Measurements from ENCODE around the gene CBLL1.

CBLL1 gene

DNA sequence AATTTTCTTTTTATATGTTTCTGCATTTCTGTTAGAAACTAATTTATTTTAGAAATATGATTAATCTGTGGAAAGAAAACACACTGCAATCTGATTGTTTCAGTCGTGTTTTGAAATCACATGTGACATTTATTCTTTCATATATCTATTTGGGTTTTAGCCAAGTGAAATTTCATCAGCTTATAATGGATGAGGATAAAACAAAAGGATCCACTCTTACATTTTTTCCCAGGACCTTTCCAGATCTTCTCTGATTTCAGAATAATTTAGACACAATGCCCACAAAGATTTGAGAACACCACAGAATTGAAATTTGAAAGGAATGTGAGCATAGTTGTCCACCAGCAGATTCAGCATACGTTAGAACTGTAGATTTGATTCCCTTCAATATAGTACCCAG, 29.1 kb downstream of the CBLL1 start:
- no peak overlapping the region for H3K4me3 Mint-ChIP-seq
- H3K4me1 Mint-ChIP-seq (ENCODE audit: low read depth) = peaks cover 3% of the 10 kb centered on the region
- no peaks in the 10 kb centered on the region for H3K9me3 Mint-ChIP-seq
- H3K27me3 Mint-ChIP-seq (ENCODE audit: low read depth) = no peaks in the 10 kb centered on the region
- H3K27ac Mint-ChIP-seq = no peak overlapping the region
- H3K36me3 Mint-ChIP-seq (ENCODE audit: low read depth) = no peaks in the 10 kb centered on the region

- Mint-ChIP-seq H3K27ac (no peak overlapping the region), H3K4me3 (no peak overlapping the region), H3K36me3 (ENCODE audit: low read depth) (no peaks in the 10 kb centered on the region), H3K9me3 (no peaks in the 10 kb centered on the region), H3K27me3 (ENCODE audit: low read depth) (no peaks in the 10 kb centered on the region), H3K4me1 (ENCODE audit: low read depth) (no peaks in the 10 kb centered on the region)
Observed at GRCh38 chr7:107777702-107778101, 33.8 kb downstream of the CBLL1 start.

- Mint-ChIP-seq H3K27me3 (ENCODE audit: low read depth) (no peaks in the 10 kb centered on the region), H3K27ac (no peak overlapping the region), H3K36me3 (ENCODE audit: low read depth) (no peaks in the 10 kb centered on the region), H3K4me3 (no peak overlapping the region), H3K9me3 (no peaks in the 10 kb centered on the region), H3K4me1 (ENCODE audit: low read depth) (no peaks in the 10 kb centered on the region)
Observed at GRCh38 chr7:107778283-107778682, 34.3 kb downstream of the CBLL1 start.

DNA sequence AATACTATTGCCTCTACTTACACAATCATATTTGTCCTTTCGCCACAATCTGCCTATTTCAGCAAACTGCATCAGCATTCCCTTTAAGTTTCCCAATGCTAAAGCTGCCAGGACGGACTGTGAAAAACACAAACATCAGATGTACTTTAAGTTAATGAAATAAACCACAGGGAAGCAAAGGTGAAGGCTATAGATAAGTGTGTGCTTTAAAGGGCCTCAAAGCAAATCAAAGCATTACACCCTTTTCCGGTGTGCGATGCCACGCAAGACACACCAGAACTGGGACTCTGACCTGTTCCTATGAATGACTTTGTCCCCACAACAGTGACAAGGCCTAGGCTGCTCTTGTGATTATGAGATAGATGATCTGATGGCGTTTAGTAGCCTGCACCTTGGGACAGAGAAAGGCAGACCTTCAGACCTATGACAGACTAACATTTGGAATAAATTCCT, 35.7 kb downstream of the CBLL1 start:
- Mint-ChIP-seq H3K36me3 (ENCODE audit: low read depth) (no peaks in the 10 kb centered on the region), H3K27me3 (ENCODE audit: low read depth) (no peaks in the 10 kb centered on the region), H3K9me3 (no peaks in the 10 kb centered on the region)

GRCh38 chr7:107782374-107782773, 38.4 kb downstream of the CBLL1 start:
- Mint-ChIP-seq H3K9me3 (no peaks in the 10 kb centered on the region), H3K4me1 (ENCODE audit: low read depth) (peaks cover 6% of the 10 kb centered on the region), H3K27me3 (ENCODE audit: low read depth) (peaks cover 12% of the 10 kb centered on the region), H3K36me3 (ENCODE audit: low read depth) (no peaks in the 10 kb centered on the region), H3K27ac (no peak overlapping the region), H3K4me3 (no peak overlapping the region)

More for the DNA sequence above, 35.7 kb downstream of the CBLL1 start:
- Mint-ChIP-seq H3K4me3 (no peak overlapping the region), H3K4me1 (ENCODE audit: low read depth) (no peaks in the 10 kb centered on the region), H3K27ac (no peak overlapping the region)

DNA sequence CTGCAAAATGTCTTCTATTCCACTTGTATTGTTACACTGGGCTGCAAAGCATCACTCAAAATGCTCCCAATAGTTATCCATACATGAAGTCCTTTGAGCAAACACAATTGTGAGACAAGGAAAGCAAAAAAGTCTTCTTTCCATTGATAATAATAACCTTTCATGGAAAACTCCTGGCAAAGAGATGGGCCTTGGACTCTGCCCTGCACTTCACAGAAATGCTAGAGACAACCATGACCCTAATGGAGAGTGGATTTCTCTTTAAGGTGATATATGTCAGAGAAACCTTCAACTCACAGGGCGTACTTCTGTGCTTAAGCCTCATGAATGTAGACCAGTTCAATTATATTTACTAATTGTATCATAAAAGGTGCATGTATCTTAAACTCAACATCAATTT, 39.7 kb downstream of the CBLL1 start:
- Mint-ChIP-seq H3K4me1 (ENCODE audit: low read depth) (peaks cover 6% of the 10 kb centered on the region), H3K27ac (no peak overlapping the region), H3K9me3 (no peaks in the 10 kb centered on the region), H3K4me3 (no peak overlapping the region), H3K27me3 (ENCODE audit: low read depth) (peaks cover 16% of the 10 kb centered on the region), H3K36me3 (ENCODE audit: low read depth) (no peaks in the 10 kb centered on the region)

DNA sequence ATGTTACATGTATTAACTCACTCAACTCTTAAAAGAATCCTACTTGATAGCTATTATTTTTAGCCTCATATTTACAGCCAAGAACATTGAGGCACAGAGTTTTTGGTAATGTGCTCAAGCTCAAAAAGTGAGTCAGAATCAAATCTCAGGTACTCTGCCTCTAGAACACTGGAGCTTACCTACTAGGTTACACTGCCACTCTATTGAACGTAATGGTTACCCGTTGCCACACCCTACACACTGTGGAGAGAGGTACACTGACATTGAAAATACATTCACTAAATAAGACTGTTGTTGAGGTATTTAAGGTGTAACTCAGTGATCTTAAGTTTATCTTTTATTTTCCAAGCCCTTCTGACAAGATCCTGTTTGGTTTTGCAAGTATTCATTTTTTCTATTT, 41.2 kb downstream of the CBLL1 start:
- Mint-ChIP-seq H3K36me3 (ENCODE audit: low read depth) (no peaks in the 10 kb centered on the region), H3K9me3 (no peaks in the 10 kb centered on the region), H3K4me1 (ENCODE audit: low read depth) (peaks cover 6% of the 10 kb centered on the region), H3K27ac (no peak overlapping the region), H3K4me3 (no peak overlapping the region), H3K27me3 (ENCODE audit: low read depth) (peaks cover 16% of the 10 kb centered on the region)

DNA sequence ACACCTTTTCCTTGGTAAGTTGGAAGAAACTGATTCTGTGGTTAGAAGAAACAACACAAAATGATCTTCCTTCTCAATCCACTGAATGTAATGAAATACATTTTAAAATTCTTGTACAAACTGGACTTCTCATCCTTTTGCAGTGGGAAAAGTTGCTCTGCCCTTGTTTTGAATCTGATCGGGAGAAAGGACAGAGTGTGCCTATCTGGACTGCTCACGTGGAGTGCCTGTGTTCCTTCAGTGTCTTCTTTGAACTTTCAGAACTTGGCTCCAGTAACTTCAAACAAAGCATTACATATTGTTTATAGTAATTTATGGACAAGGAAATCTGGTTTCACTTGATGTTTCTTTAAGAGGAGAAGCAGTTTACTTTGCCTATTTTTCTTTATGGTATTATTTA, 42.0 kb downstream of the CBLL1 start:
- Mint-ChIP-seq H3K36me3 (ENCODE audit: low read depth) (no peaks in the 10 kb centered on the region), H3K27me3 (ENCODE audit: low read depth) (peaks cover 16% of the 10 kb centered on the region), H3K4me3 (no peak overlapping the region), H3K27ac (no peak overlapping the region), H3K9me3 (no peaks in the 10 kb centered on the region), H3K4me1 (ENCODE audit: low read depth) (peaks cover 6% of the 10 kb centered on the region)

- Mint-ChIP-seq H3K27ac (no peak overlapping the region), H3K4me1 (ENCODE audit: low read depth) (peaks cover 6% of the 10 kb centered on the region), H3K36me3 (ENCODE audit: low read depth) (no peaks in the 10 kb centered on the region), H3K9me3 (no peaks in the 10 kb centered on the region), H3K4me3 (no peak overlapping the region), H3K27me3 (ENCODE audit: low read depth) (peaks cover 25% of the 10 kb centered on the region)
Observed at GRCh38 chr7:107788216-107788615, 44.3 kb downstream of the CBLL1 start.

DNA sequence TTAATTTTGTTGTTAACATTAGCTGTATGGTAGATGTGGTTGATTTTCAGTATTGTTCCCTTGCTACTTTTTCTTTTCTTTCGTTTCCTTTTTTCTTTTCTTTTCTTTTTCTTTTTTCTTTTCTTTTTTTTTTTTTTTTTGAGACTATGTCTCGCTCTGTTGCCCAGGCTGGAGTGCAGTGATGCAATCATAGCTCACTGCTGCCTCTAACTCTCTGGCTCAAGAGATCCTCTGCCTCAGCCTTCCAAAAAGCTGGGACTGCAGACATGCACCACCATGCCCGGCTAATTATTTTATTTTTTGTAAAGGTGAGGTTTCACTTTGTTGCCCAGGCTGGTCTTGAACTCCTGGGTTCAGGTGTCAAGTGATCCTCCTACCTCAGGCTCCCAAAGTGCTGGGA, 44.7 kb downstream of the CBLL1 start:
- Mint-ChIP-seq H3K27ac (no peak overlapping the region), H3K4me1 (ENCODE audit: low read depth) (peaks cover 6% of the 10 kb centered on the region), H3K36me3 (ENCODE audit: low read depth) (no peaks in the 10 kb centered on the region), H3K27me3 (ENCODE audit: low read depth) (peaks cover 27% of the 10 kb centered on the region), H3K9me3 (no peaks in the 10 kb centered on the region), H3K4me3 (no peak overlapping the region)

- Mint-ChIP-seq H3K27ac (no peak overlapping the region), H3K27me3 (ENCODE audit: low read depth) (peaks cover 31% of the 10 kb centered on the region), H3K4me1 (ENCODE audit: low read depth) (peaks cover 6% of the 10 kb centered on the region), H3K9me3 (no peaks in the 10 kb centered on the region), H3K36me3 (ENCODE audit: low read depth) (no peaks in the 10 kb centered on the region), H3K4me3 (no peak overlapping the region)
Observed at GRCh38 chr7:107789647-107790046, 45.7 kb downstream of the CBLL1 start.

DNA sequence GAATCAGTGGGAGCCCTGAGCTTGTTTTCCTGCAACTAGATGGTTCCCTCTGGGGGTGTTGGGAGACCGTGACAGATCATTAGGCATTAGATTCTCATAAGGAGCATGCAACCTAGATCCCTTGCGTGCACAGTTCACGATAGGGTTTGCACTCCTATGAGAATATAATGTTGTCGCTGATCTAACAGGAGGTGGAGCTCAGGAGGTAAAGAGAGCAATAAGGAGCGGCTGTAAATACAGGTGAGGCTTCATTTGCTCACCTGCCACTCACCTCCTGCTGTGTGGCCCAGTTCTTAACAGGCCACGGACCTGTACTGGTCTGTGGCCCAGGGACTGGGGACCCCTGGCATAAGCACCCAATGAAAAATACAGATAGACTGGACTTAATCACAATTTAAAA, 48.4 kb downstream of the CBLL1 start:
- Mint-ChIP-seq H3K27ac (no peak overlapping the region), H3K36me3 (ENCODE audit: low read depth) (no peaks in the 10 kb centered on the region), H3K27me3 (ENCODE audit: low read depth) (peaks cover 20% of the 10 kb centered on the region), H3K4me3 (no peak overlapping the region), H3K4me1 (ENCODE audit: low read depth) (no peaks in the 10 kb centered on the region), H3K9me3 (no peaks in the 10 kb centered on the region)

GRCh38 chr7:107799647-107800264, 55.8 kb downstream of the CBLL1 start:
- H3K27ac Mint-ChIP-seq = no peak overlapping the region
- H3K27me3 Mint-ChIP-seq (ENCODE audit: low read depth) = peaks cover 11% of the 10 kb centered on the region
- H3K4me3 Mint-ChIP-seq = no peak overlapping the region
- no peaks in the 10 kb centered on the region for H3K4me1 Mint-ChIP-seq (ENCODE audit: low read depth)
- H3K36me3 Mint-ChIP-seq (ENCODE audit: low read depth) = no peaks in the 10 kb centered on the region
- no peaks in the 10 kb centered on the region for H3K9me3 Mint-ChIP-seq

- no peaks in the 10 kb centered on the region for H3K9me3 Mint-ChIP-seq
- H3K27ac Mint-ChIP-seq = no peak within 1 kb of the TSS
- no peaks in the 10 kb centered on the region for H3K36me3 Mint-ChIP-seq (ENCODE audit: low read depth)
- no peaks in the 10 kb centered on the region for H3K4me1 Mint-ChIP-seq (ENCODE audit: low read depth)
- H3K4me3 Mint-ChIP-seq = no peak within 1 kb of the TSS
- H3K27me3 Mint-ChIP-seq (ENCODE audit: low read depth) = peaks cover 11% of the 10 kb centered on the region
Observed at GRCh38 chr7:107803009-107803610, 59.2 kb downstream of the CBLL1 start, which contains the start of gene SLC26A3. TSS of gene SLC26A3 (minus strand) at chr7:107803223. CDS start at chr7:107794509, 8,714 bp downstream.

DNA sequence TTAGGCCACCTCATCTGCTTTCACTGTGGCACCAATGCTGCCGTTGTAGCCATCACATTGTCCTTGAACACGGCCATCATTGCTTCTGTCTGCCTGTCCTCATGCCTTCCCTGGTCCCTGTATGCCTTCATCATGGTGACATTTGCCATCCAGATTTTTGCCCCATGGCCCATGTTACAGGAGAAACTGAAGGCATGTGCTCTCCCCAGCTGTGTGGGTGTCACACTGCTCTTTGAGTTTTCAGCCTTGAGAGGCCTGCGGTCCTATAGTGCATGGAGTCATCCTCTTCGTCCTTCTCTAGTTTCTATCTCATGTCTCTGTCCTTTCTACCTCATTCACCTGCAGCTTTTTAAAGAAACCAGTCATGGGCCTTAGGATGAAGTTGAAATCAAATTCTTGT, 65.2 kb downstream of the CBLL1 start:
- Mint-ChIP-seq H3K4me1 (ENCODE audit: low read depth) (no peaks in the 10 kb centered on the region), H3K4me3 (no peak overlapping the region), H3K27me3 (ENCODE audit: low read depth) (no peaks in the 10 kb centered on the region), H3K27ac (no peak overlapping the region), H3K36me3 (ENCODE audit: low read depth) (no peaks in the 10 kb centered on the region), H3K9me3 (no peaks in the 10 kb centered on the region)

Measured in T-helper 1 cell treated with Interleukin-12 subunit alpha and Interleukin-12 subunit beta and Interleukin-4 antibody, amounts not matched to agents 30 μg/mL and 1 μg/mL, for 36 hours (primary cell).